H1 (cell line): ENCODE results near the gene MOB3B. TPM values are rescaled to one million over a fixed set of nuclear protein-coding genes. Genes with fewer than 3 reads are reported as not detected.
A peak's percentile ranks its signal among the peaks of the same experiment; 100 is the strongest.

ENCODE experiments used
- CTCF ChIA-PET: fragments of 300-600 bp; sonication (Branson Sonifier 250); formaldehyde crosslinking; loops from one replicate; lab custom pipeline; 2021; ENCODE audit not compliant: partially characterized antibody; lab: Charles Lee
- POLR2A ChIA-PET: fragments of 300-600 bp; sonication (Branson Sonifier 250); formaldehyde crosslinking; loops from one replicate; lab custom pipeline; 2021; ENCODE audit warnings: inconsistent platforms; ENCODE audit not compliant: partially characterized antibody; lab: Charles Lee
- DNase-seq, 2 experiments: peaks; one replicate each; pipeline versions ENCODE4 v3.0.0 to v3.0.0-alpha.2; 2010 to 2022; ENCODE audit warnings: low spot score in 2 of 2, low read depth in 1 of 2, mixed read lengths in 1 of 2
- FAIRE-seq: peaks from 2 replicates; lab custom pipeline; 2011; peaks lifted over from hg19 to GRCh38; lab: Jason Lieb, UNC
- H2AFZ ChIP-seq: 2 replicates; pipeline ENCODE4 v1.8.1; 2012; ENCODE audit warnings: low read length, inconsistent platforms
- H2AK5ac ChIP-seq: 2 replicates; pipeline ENCODE4 v1.6.1; 2013; ENCODE audit warnings: low read depth, low read length
- H2BK120ac ChIP-seq: replicated peaks from 2 replicates; pipeline ENCODE3; 2013; ENCODE audit warnings: low read depth, low read length, inconsistent platforms
- H2BK12ac ChIP-seq: 2 replicates; pipeline ENCODE4 v1.6.1; 2013; ENCODE audit warnings: low read depth, low read length
- H2BK15ac ChIP-seq: 2 replicates; pipeline ENCODE4 v1.6.1; 2013; ENCODE audit warnings: low read length
- H2BK20ac ChIP-seq: 2 replicates; pipeline ENCODE4 v1.6.1; 2013; ENCODE audit warnings: low read length
- H2BK5ac ChIP-seq: 2 replicates; pipeline ENCODE4 v1.6.1; 2013; ENCODE audit warnings: low read depth, low read length
- H3K14ac ChIP-seq: 2 replicates; pipeline ENCODE4 v1.6.1; 2013; ENCODE audit warnings: inconsistent platforms; ENCODE audit not compliant: insufficient read length
- H3K18ac ChIP-seq: 2 replicates; pipeline ENCODE4 v1.6.1; 2013; ENCODE audit warnings: low read length; ENCODE audit errors: extremely low read depth
- H3K23ac ChIP-seq: 2 replicates; pipeline ENCODE4 v1.6.1; 2013; ENCODE audit warnings: inconsistent platforms; ENCODE audit not compliant: insufficient read length
- H3K23me2 ChIP-seq: 2 replicates; pipeline ENCODE4 v1.6.1; 2013; ENCODE audit warnings: low read depth, low read length
- H3K27ac ChIP-seq: 2 replicates; pipeline ENCODE4 v1.6.1; 2011; ENCODE audit warnings: low read depth, low read length, inconsistent platforms
- H3K27me3 ChIP-seq, 4 experiments: replicated peaks in 1 of 4; 1 replicate in 1 of 4; 2 replicates in 3 of 4; pipeline versions ENCODE4 v1.6.1 to v1.8.1; 2011 to 2013; ENCODE audit warnings: low read length in 3 of 4, mild to moderate bottlenecking in 3 of 4, inconsistent platforms in 2 of 4, mixed read lengths in 2 of 4, moderate library complexity in 1 of 4; ENCODE audit not compliant: control insufficient read depth in 3 of 4, insufficient read depth in 3 of 4; ENCODE audit errors: extremely low read depth in 1 of 4
- H3K36me3 ChIP-seq, 4 experiments: 2 replicates each; pipeline versions ENCODE4 v1.6.1 to v1.8.1; 2011 to 2013; ENCODE audit warnings: mild to moderate bottlenecking in 4 of 4, low read length in 3 of 4, moderate library complexity in 2 of 4, control low read depth in 1 of 4, inconsistent platforms in 1 of 4; ENCODE audit not compliant: insufficient read depth in 4 of 4, control insufficient read depth in 2 of 4
- H3K4ac ChIP-seq: replicated peaks from 2 replicates; pipeline ENCODE3; 2013; ENCODE audit warnings: low read length, low read depth, mixed read lengths, inconsistent platforms; ENCODE audit not compliant: insufficient read length
- H3K4me1 ChIP-seq, 4 experiments: replicated peaks in 1 of 4; 1 replicate in 1 of 4; 2 replicates in 3 of 4; pipeline versions ENCODE4 v1.6.1 to v1.8.1; 2011 to 2013; ENCODE audit warnings: low read length in 3 of 4, inconsistent platforms in 2 of 4, mixed read lengths in 1 of 4; ENCODE audit not compliant: insufficient read depth in 4 of 4, control insufficient read depth in 3 of 4
- H3K4me2 ChIP-seq, 2 experiments: 2 replicates each; pipeline versions ENCODE4 v1.6.1 to v1.8.1; 2011 to 2013; ENCODE audit warnings: low read depth in 2 of 2, low read length in 2 of 2, control low read depth in 1 of 2, inconsistent platforms in 1 of 2, mild to moderate bottlenecking in 1 of 2; ENCODE audit not compliant: insufficient read depth in 1 of 2
- H3K4me3 ChIP-seq, 4 experiments: fragments of 200-600, 300-600 bp in 1 of 4; sonication (generic), shearing (Covaris generic), sonication (Bioruptor Twin) in 1 of 4; 2 replicates each; pipeline versions ENCODE4 v1.5.1 to v1.8.1; 2011 to 2016; ENCODE audit warnings: low read length in 4 of 4, low read depth in 3 of 4, control low read depth in 2 of 4, inconsistent platforms in 2 of 4, mild to moderate bottlenecking in 2 of 4, mixed read lengths in 1 of 4, moderate library complexity in 1 of 4; ENCODE audit not compliant: insufficient read depth in 2 of 4; ENCODE audit errors: extremely low read depth in 1 of 4
- H3K56ac ChIP-seq: replicated peaks from 2 replicates; pipeline ENCODE3; 2013; ENCODE audit warnings: low read depth, mild to moderate bottlenecking, mixed read lengths, low read length, inconsistent platforms; ENCODE audit not compliant: insufficient read length
- H3K79me1 ChIP-seq: 2 replicates; pipeline ENCODE4 v1.6.1; 2013; ENCODE audit warnings: low read depth, low read length, control low read depth
- H3K79me2 ChIP-seq, 2 experiments: 2 replicates each; pipeline versions ENCODE4 v1.6.1 to v1.8.1; 2012 to 2013; ENCODE audit warnings: low read length in 2 of 2, mild to moderate bottlenecking in 2 of 2, inconsistent platforms in 1 of 2; ENCODE audit not compliant: insufficient read depth in 2 of 2, control insufficient read depth in 1 of 2
- H3K9ac ChIP-seq, 4 experiments: replicated peaks in 1 of 4; 1 replicate in 1 of 4; 2 replicates in 3 of 4; pipeline versions ENCODE4 v1.6.1 to v1.8.1; 2011 to 2013; ENCODE audit warnings: low read depth in 3 of 4, low read length in 3 of 4, control low read depth in 2 of 4, mild to moderate bottlenecking in 2 of 4, moderate library complexity in 2 of 4, inconsistent platforms in 1 of 4; ENCODE audit errors: extremely low read depth in 1 of 4
- H3K9me3 ChIP-seq, 2 experiments: 2 replicates each; pipeline versions ENCODE4 v1.6.1 to v1.8.1; 2012 to 2013; ENCODE audit warnings: mild to moderate bottlenecking in 2 of 2, moderate library complexity in 2 of 2, control low read depth in 1 of 2, inconsistent platforms in 1 of 2, low read depth in 1 of 2, low read length in 1 of 2, mixed read lengths in 1 of 2; ENCODE audit not compliant: insufficient read depth in 2 of 2
- H4K20me1 ChIP-seq, 2 experiments: replicated peaks in 1 of 2; 2 replicates each; pipeline versions ENCODE3 to v1.8.1; 2011 to 2013; ENCODE audit warnings: inconsistent platforms in 2 of 2, low read length in 2 of 2, mild to moderate bottlenecking in 1 of 2; ENCODE audit not compliant: insufficient read depth in 2 of 2, control insufficient read depth in 1 of 2
- H4K5ac ChIP-seq: 2 replicates; pipeline ENCODE4 v1.6.1; 2013; ENCODE audit warnings: low read length, low read depth, mixed read lengths, inconsistent platforms; ENCODE audit not compliant: insufficient read length
- H4K8ac ChIP-seq: 2 replicates; pipeline ENCODE4 v1.8.0; 2013; ENCODE audit warnings: mild to moderate bottlenecking, moderate library complexity, low read length, inconsistent platforms; ENCODE audit not compliant: insufficient read depth; ENCODE audit errors: extremely low read depth
- H4K91ac ChIP-seq: replicated peaks from 2 replicates; pipeline ENCODE3; 2013; ENCODE audit warnings: low read length, mixed read lengths, inconsistent platforms; ENCODE audit not compliant: insufficient read length
- BCL11A ChIP-seq, 2 experiments: IDR thresholded peaks; one replicate each; pipeline ENCODE4 v1.6.1; 2011; ENCODE audit warnings: low read depth in 2 of 2, low read length in 2 of 2, mild to moderate bottlenecking in 2 of 2
- CBX8 ChIP-seq: fragments of 300-800, 300-1000 bp; sonication (generic); IDR thresholded peaks from 2 replicates; pipeline ENCODE4 v1.7.1; 2016; ENCODE audit warnings: low read depth, low read length, borderline replicate concordance
- POU5F1 ChIP-seq: IDR thresholded peaks from 2 replicates; pipeline ENCODE4 v1.6.1; 2011; ENCODE audit warnings: low read depth, mild to moderate bottlenecking, low read length, moderate library complexity
- RXRA ChIP-seq: IDR thresholded peaks from 2 replicates; pipeline ENCODE4 v1.6.1; 2011; ENCODE audit warnings: low read depth, mild to moderate bottlenecking, low read length, moderate library complexity; ENCODE audit not compliant: insufficient read depth
- TAF1 ChIP-seq: IDR thresholded peaks from 2 replicates; pipeline ENCODE4 v1.6.1; 2011; ENCODE audit warnings: mild to moderate bottlenecking, low read depth, low read length
- TEAD4 ChIP-seq: IDR thresholded peaks from 2 replicates; pipeline ENCODE4 v1.6.1; 2012; ENCODE audit warnings: low read depth, low read length, inconsistent platforms, mixed read lengths
- WGBS, 2 experiments: shearing (Covaris generic) in 1 of 2; methylation state at CpG; one replicate each; pipeline versions ENCODE4 v1.1.6 to v1.1.7; 2013 to 2015; ENCODE audit warnings: low lambda C conversion rate in 2 of 2, mixed read lengths in 2 of 2, inconsistent platforms in 1 of 2, low coverage in 1 of 2, missing lambda C conversion rate in 1 of 2; ENCODE audit not compliant: insufficient replicate concordance in 2 of 2, insufficient coverage in 1 of 2, insufficient read length in 1 of 2; ENCODE audit errors: extremely low coverage in 1 of 2, missing lambda C conversion rate in 1 of 2; 5-methylcytosine and 5-hydroxymethylcytosine counted together
- polyA plus RNA-seq, 7 experiments: library from polyadenylated mRNA; depleted of rRNA in 3 of 7; stranded (reverse) in 5 of 7; unstranded in 2 of 7; fragments of >200 nt in 5 of 7; fragments of 200-250 nt in 2 of 7; gene quantifications; 1 replicate in 5 of 7; 2 replicates in 1 of 7; 4 replicates in 1 of 7; pipeline versions ENCODE4 v1.2.1 to v1.2.3, GENCODE V29; 2011 to 2013; ENCODE audit warnings: missing spikeins in 2 of 7, mixed read lengths in 2 of 7
- total RNA-seq: library from RNA; stranded (reverse); fragmentation: NEBNext Ultra II Directional; extraction: Animal tissue kit (Norgen Biotek cat#: 25700); gene quantifications from 2 replicates; pipeline ENCODE4 v1.2.1, GENCODE V29; 2021
- TF ChIP-seq, protein P1 (sequence below): IDR thresholded peaks from 2 replicates; pipeline ENCODE4 v1.6.1; 2011; ENCODE audit warnings: low read length, improper control_type of control experiment

Gene MOB3B
- total and polyA plus RNA-seq, 2 of the 8 experiments (the other 6 are each of a cell fraction or from before 2014, with no cell fraction given) = 12.7 to 16.1 TPM

DNA sequence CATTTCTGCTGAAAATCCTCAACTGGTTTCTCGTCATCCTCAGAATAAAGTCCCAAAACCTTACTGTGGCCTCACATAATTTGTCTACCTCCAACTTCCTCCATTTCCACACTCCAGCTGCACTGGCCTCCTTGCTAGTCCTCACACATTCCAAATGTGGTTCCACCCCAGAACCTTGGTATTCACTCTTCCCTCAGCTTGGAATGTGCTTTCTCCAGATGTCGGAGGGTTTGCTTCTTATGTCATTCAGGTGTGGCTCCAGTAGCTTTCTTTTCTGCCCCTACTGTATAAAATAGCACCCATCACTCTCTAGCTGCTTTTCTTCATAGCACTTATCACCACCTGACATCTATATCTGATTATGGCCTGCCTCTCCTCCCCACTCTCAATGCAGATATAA, 108.0 kb downstream of the MOB3B start:
- 90% methylated on average over 2 of the region's 2 CpGs; no CpG with 5 or more reads in 1 of the 2 experiments for WGBS, 2 experiments
- FAIRE-seq = no peak

More for the DNA sequence above, 108.0 kb downstream of the MOB3B start:
- DNase-seq = no peak
- ChIA-PET CTCF (interaction anchor here (1.2 to 2.2 kb wide), 3 partner anchors 9 to 128 kb away, joined by 3 to 7 read pairs (median 3); no protein-coding TSS in a partner anchor), POLR2A (interaction anchor here (0.6 kb wide), 1 partner anchor 269 kb away, joined by 3 read pairs; no protein-coding TSS in a partner anchor)
- Histone ChIP-seq H3K27me3 (no peaks in the 10 kb centered on the region), H3K14ac (no peak overlapping the region), H2AFZ (no peak overlapping the region), H3K23me2 (no peaks in the 10 kb centered on the region), H2BK5ac (no peak overlapping the region), H3K36me3 (no peaks in the 10 kb centered on the region; a peak in 1 of 8 replicates), H3K27ac (no peak overlapping the region), H3K4me3 (no peak overlapping the region), H3K56ac (no peak overlapping the region), H3K9me3 (no peaks in the 10 kb centered on the region), H3K79me2 (no peaks in the 10 kb centered on the region), H2BK120ac (no peak overlapping the region), H2BK12ac (no peak overlapping the region), H3K4me2 (no peak overlapping the region), H3K9ac (no peak overlapping the region), H3K23ac (no peak overlapping the region), H3K79me1 (no peaks in the 10 kb centered on the region), H4K20me1 (no peaks in the 10 kb centered on the region), H4K8ac (no peak overlapping the region), H2BK15ac (no peak overlapping the region), H2AK5ac (no peak overlapping the region; the same call in 1 of the 2 replicates), H3K4me1 (peaks cover 1 to 11% (median 8%) of the 10 kb centered on the region in 4 experiments; a peak in 4 of 7 replicates), H4K91ac (no peak overlapping the region), H4K5ac (no peak overlapping the region), H2BK20ac (no peak overlapping the region), H3K18ac (no peak overlapping the region), H3K4ac (no peak overlapping the region)
- TF ChIP-seq, protein P1, sequence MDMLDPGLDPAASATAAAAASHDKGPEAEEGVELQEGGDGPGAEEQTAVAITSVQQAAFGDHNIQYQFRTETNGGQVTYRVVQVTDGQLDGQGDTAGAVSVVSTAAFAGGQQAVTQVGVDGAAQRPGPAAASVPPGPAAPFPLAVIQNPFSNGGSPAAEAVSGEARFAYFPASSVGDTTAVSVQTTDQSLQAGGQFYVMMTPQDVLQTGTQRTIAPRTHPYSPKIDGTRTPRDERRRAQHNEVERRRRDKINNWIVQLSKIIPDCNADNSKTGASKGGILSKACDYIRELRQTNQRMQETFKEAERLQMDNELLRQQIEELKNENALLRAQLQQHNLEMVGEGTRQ = no peak
- no peak for TF ChIP-seq CBX8
- TF ChIP-seq POU5F1 = no peak
- TF ChIP-seq BCL11A (IDR thresholded peaks at IDR 0.05; ENCODE audit: low read depth in 2 of 2, low read length in 2 of 2) = no peak
- TF ChIP-seq TEAD4 = peak; percentile 88
- TF ChIP-seq TAF1 = no peak
- TF ChIP-seq RXRA = no peak
